ENCODE data around the gene TRIP13. TPM values are rescaled to one million over a fixed set of nuclear protein-coding genes. Genes with fewer than 3 reads are reported as not detected.

Gene TRIP13
- total and polyA plus RNA-seq, 9 of the 15 experiments (the other 6 are each of a cell fraction or from before 2014, with no cell fraction given), result 24.1 to 116 (median 53.2) TPM

GRCh38 chr5:863244-863805, 29.4 kb upstream of the TRIP13 start:
- intact Hi-C loops (cut with micrococcal nuclease), result no loop called here
- no peak overlapping the region for H3K4me2 ChIP-seq (ENCODE audit: insufficient read depth, low read length)
- no peaks in the 10 kb centered on the region for H3K9me3 ChIP-seq (replicated peaks; ENCODE audit: control insufficient read depth, insufficient read depth, low read depth, low read length)
- in situ Hi-C loops (cut with MboI), result no loop called here
- H3K4me3 ChIP-seq, result no peak overlapping the region
- H3K4me1 ChIP-seq (replicated peaks in 1 of 2; ENCODE audit: control insufficient read depth in 2 of 2, insufficient read depth in 2 of 2, low read length in 2 of 2), result peaks cover 0 to 37% of the 10 kb centered on the region in 2 experiments; a peak in 2 of 5 replicates
- CTCF ChIA-PET (ENCODE audit: low intra/inter-chr PET ratio), result no interaction called here
- H4K20me1 ChIP-seq (replicated peaks; ENCODE audit: control insufficient read depth, insufficient read depth, low read length), result peaks cover 19% of the 10 kb centered on the region
- H3K27ac ChIP-seq (ENCODE audit: extremely low read depth, low read depth, low read length), result no peak overlapping the region
- TF ChIP-seq DMBX1 (CRISPR knock-in tag; IDR thresholded peaks at IDR 0.05; ENCODE audit: borderline replicate concordance) (no peak), CREB1 (IDR thresholded peaks at IDR 0.05) (0 out of 2 replicates have a peak, but pooled peaks have one; percentile 5), CREB1 (CRISPR knock-in tag; IDR thresholded peaks at IDR 0.05) (no peak), SUPT5H (IDR thresholded peaks at IDR 0.05) (0 out of 2 replicates have a peak, but pooled peaks have one; percentile 9)
- 0 out of 4 replicates have a peak overlapping the region, but pooled peaks of 1 of the 2 experiments have one; percentile 48 for H3K9ac ChIP-seq (ENCODE audit: insufficient read depth in 1 of 2, low read depth in 2 of 2, low read length in 2 of 2)
- POLR2A ChIA-PET, result interaction anchor here (0.6 to 1.5 kb wide), 5 partner anchors 11 to 352 kb away, joined by 3 to 5 read pairs (median 3); no protein-coding TSS in a partner anchor
- ATAC-seq (no peak; the same call in 2 of the 3 replicates), FAIRE-seq (no peak), DNase-seq (ENCODE audit: extremely low read depth in 1 of 4, low spot score in 3 of 4) (no peak)
- BruUV-seq (replicated peaks), result no TSS peak
- no peak overlapping the region for H2AFZ ChIP-seq (ENCODE audit: low read depth, low read length)
- H3K79me2 ChIP-seq (ENCODE audit: control insufficient read depth, insufficient read depth, low read length), result no peaks in the 10 kb centered on the region
- 90% methylated on average over 16 of the region's 16 CpGs for WGBS (ENCODE audit: insufficient coverage, low coverage, missing lambda C conversion rate)
- H3K36me3 ChIP-seq (ENCODE audit: control insufficient read depth, insufficient read depth, low read length), result peaks cover 62% of the 10 kb centered on the region; the same call in 2 of the 3 replicates
- H3K27me3 ChIP-seq (ENCODE audit: control insufficient read depth in 2 of 2, insufficient read depth in 2 of 2, low read length in 2 of 2), result no peaks in the 10 kb centered on the region
- no peaks in the 10 kb centered on the region for H3K9me1 ChIP-seq (ENCODE audit: control insufficient read depth, insufficient read depth, low read length)

GRCh38 chr5:864492-865167, 28.1 kb upstream of the TRIP13 start:
- no peak overlapping the region for H2AFZ ChIP-seq (ENCODE audit: low read depth, low read length)
- CTCF ChIA-PET (ENCODE audit: low intra/inter-chr PET ratio), result no interaction called here
- DNase-seq (ENCODE audit: extremely low read depth in 1 of 4, low spot score in 3 of 4) (peak in 1 of 4 experiments; percentile 12), ATAC-seq (no peak), FAIRE-seq (no peak)
- no peaks in the 10 kb centered on the region for H3K9me3 ChIP-seq (replicated peaks; ENCODE audit: control insufficient read depth, insufficient read depth, low read depth, low read length)
- in situ Hi-C loops (cut with MboI), result no loop called here
- H3K27ac ChIP-seq (ENCODE audit: extremely low read depth, low read depth, low read length), result no peak overlapping the region
- H3K9ac ChIP-seq (ENCODE audit: insufficient read depth in 1 of 2, low read depth in 2 of 2, low read length in 2 of 2), result peak overlapping the region in 1 of 2 experiments; percentile 43; a peak in 1 of 4 replicates
- no peak overlapping the region for H3K4me3 ChIP-seq
- POLR2A ChIA-PET, result interaction anchor here (0.6 kb wide), 1 partner anchor 9 kb away, joined by 3 read pairs; no protein-coding TSS in a partner anchor
- no peaks in the 10 kb centered on the region for H3K27me3 ChIP-seq (ENCODE audit: control insufficient read depth in 2 of 2, insufficient read depth in 2 of 2, low read length in 2 of 2)
- H3K9me1 ChIP-seq (ENCODE audit: control insufficient read depth, insufficient read depth, low read length), result no peaks in the 10 kb centered on the region
- H3K36me3 ChIP-seq (ENCODE audit: control insufficient read depth, insufficient read depth, low read length), result peaks cover 75% of the 10 kb centered on the region
- H3K4me1 ChIP-seq (replicated peaks in 1 of 2; ENCODE audit: control insufficient read depth in 2 of 2, insufficient read depth in 2 of 2, low read length in 2 of 2), result peaks cover 0 to 33% of the 10 kb centered on the region in 2 experiments; a peak in 2 of 5 replicates
- intact Hi-C loops (cut with micrococcal nuclease), result no loop called here
- no peaks in the 10 kb centered on the region for H3K79me2 ChIP-seq (ENCODE audit: control insufficient read depth, insufficient read depth, low read length)
- 88% methylated on average over 14 of the region's 15 CpGs for WGBS (ENCODE audit: insufficient coverage, low coverage, missing lambda C conversion rate)
- peaks cover 10% of the 10 kb centered on the region for H4K20me1 ChIP-seq (replicated peaks; ENCODE audit: control insufficient read depth, insufficient read depth, low read length)
- BruUV-seq (replicated peaks), result no TSS peak
- H3K4me2 ChIP-seq (ENCODE audit: insufficient read depth, low read length), result no peak overlapping the region
- TF ChIP-seq SAFB2 (IDR thresholded peaks at IDR 0.05; ENCODE audit: borderline replicate concordance, low read depth, low read length, severe bottlenecking) (no peak), ZFP30 (CRISPR knock-in tag; IDR thresholded peaks at IDR 0.05; ENCODE audit: borderline replicate concordance) (no peak), ZNF280A (IDR thresholded peaks at IDR 0.05; ENCODE audit: low read depth, partially characterized antibody) (no peak), RAD21 (CRISPR knock-in tag; conservative IDR thresholded peaks at IDR 0.05 in 1 of 2, IDR thresholded peaks at IDR 0.05 in 1 of 2) (no peak)
- TF ChIP-seq, protein P1, sequence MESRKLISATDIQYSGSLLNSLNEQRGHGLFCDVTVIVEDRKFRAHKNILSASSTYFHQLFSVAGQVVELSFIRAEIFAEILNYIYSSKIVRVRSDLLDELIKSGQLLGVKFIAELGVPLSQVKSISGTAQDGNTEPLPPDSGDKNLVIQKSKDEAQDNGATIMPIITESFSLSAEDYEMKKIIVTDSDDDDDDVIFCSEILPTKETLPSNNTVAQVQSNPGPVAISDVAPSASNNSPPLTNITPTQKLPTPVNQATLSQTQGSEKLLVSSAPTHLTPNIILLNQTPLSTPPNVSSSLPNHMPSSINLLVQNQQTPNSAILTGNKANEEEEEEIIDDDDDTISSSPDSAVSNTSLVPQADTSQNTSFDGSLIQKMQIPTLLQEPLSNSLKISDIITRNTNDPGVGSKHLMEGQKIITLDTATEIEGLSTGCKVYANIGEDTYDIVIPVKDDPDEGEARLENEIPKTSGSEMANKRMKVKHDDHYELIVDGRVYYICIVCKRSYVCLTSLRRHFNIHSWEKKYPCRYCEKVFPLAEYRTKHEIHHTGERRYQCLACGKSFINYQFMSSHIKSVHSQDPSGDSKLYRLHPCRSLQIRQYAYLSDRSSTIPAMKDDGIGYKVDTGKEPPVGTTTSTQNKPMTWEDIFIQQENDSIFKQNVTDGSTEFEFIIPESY (CRISPR knock-in tag; IDR thresholded peaks at IDR 0.05), result no peak

Data from K562 (cell line).